TTC549 (cell line): Measurements from ENCODE around the gene HOXD9.

Source experiments
- FAIRE-seq: peaks from 2 replicates; lab custom pipeline; 2012; peaks lifted over from hg19 to GRCh38; lab: Jason Lieb, UNC

HOXD9 gene

GRCh38 chr2:176138526-176138922 lies 16.0 kb downstream of the HOXD9 start:
- FAIRE-seq, result no peak

GRCh38 chr2:176138923-176139660 lies 16.6 kb downstream of the HOXD9 start:
- no peak for FAIRE-seq

GRCh38 chr2:176139661-176140512 lies 17.4 kb downstream of the HOXD9 start:
- FAIRE-seq, result no peak

DNA sequence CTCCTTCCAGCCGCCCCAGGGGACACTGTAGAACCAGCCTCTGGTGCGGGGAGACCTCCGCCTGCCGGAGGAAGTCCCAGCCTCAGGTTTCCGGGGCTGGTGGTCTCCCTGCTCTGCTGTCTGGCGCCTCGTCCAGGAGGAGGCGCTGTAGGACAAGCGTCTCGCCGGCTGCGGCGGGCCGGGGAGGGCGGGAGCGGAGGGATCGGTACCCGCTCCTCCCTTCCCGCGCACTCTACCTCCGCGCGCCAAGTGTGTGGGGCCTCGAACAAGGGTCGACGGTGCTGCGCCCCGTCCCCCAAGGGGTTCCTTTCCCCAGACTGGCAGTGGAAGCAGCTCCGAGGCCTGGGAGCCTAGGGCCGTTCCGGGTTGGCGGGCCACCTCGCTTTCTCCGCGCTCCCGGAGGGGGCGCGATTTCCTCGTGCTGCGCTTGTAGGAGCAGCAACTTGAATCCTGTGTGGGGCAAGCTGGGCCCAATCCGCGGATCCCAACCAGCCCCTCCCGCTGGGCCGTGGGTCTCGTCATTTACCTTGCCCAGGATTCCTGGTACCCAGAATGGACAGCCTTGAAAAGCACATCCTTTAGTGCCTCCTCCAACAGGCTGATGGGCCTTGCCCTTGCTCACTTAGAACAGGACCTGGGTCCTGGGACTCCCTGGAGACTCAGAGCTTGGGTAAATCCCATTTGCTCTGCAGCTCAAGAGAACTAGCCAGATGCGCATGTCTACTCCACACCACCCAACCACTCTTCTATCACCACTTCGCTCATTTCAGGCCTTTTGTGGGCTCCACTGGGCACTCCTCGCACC lies 18.2 kb downstream of the HOXD9 start:
- no peak for FAIRE-seq

GRCh38 chr2:176142281-176142680 lies 19.8 kb downstream of the HOXD9 start:
- no peak for FAIRE-seq

DNA sequence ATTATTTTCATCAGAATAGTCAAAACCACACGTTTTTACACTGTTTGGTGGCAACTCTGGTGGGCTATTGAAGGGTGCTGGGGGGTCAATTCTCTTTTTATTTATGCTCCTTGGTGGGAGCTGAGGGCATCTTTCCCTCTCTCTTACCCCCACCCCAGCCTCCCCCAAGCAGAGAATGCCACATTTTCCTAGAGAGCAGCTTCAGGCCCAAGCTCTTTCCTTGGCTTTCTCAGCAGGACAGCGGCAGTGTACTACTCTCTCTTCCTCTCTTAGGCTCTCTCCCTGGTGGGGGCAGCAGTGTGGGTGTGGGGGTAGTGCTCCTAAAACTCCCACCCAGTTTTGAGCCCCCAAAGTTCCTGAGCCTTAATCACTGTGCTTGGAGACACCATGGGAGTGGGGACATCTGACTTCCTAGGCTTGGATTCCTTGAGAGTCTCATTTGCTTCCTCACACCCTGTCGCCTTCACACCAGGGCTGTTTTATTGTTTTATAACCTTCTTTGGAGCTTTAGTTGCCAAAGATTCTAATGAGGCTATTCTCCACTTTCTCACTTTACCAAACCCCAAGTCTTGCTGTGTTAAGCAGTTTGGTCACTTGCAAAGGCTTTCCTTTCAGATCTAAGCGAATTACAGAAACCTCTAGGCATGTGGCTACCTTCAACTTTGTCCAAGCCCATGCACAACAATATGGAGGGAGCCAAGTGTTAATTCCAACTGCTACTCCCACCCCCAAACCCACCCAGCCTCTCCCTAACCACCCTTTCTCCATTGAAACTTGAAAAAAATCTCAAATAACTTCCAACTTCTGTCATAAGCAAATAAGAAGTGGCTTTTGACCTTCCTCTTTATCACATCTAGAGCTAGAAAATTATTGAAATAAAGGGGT lies 22.8 kb downstream of the HOXD9 start:
- no peak for FAIRE-seq

GRCh38 chr2:176146101-176146500 lies 23.6 kb downstream of the HOXD9 start:
- FAIRE-seq, result no peak

GRCh38 chr2:176146645-176147044 lies 24.1 kb downstream of the HOXD9 start:
- FAIRE-seq, result no peak

DNA sequence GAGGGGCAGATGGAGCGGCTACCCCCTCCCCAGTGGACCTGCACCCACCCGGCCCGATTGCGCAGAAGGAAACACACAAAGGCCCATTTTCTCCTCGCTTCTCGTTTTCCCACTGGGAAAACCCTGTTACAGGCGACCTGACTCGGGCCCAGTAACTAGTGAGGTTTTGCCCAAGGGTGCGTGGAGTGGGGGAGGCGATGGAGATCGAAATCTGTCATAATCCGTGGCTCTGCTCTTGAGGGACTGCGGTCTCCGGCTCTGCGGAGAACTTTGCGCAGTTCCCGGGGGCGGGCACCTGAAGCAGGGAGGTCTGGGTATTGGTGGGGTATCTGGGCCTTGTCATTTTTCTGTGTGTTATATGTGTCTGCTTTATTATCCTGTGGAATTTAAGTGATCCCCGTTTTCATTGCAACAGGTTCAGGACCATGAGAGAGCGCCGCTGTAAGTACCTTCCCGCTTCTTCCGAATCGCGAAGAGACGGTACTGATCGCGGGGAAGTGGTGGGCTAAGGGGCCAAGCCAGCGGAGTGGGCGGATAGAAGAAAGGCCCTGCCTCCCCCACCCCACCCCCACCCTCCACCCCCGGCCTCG lies 24.8 kb downstream of the HOXD9 start:
- no peak for FAIRE-seq

DNA sequence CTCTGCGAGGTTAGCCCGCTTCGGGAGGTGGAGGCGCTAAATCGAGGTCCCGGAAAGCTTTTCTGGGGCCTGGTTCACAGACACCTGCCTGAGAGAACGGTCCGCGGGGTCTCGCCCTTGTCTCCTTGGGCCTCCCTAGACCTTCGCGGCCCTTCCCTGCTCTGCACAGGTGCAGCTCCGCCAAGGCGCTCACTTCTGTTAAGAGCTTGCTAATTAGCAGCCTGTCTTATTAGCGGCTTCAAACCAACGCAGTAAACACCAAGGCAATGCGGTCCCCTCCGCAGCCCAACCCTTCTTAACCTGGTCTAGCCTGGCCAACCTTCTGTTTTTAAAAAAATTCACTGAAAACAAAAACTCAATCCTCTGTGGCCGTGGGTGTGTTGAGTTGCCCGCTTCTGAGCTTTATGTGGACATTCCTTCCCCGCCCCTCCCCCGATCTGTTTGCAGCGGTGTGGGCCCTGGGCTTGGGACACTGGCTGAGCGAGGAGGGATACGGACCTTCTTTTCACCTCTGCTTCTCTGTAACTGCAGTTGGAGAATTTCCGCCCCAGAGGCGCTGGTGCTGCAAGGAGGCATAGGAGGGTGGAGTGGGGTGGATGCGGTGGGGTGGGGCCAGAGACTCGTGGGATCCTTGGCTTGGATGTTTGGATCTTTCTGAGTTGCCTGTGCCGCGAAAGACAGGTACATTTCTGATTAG lies 25.4 kb downstream of the HOXD9 start:
- no peak for FAIRE-seq

DNA sequence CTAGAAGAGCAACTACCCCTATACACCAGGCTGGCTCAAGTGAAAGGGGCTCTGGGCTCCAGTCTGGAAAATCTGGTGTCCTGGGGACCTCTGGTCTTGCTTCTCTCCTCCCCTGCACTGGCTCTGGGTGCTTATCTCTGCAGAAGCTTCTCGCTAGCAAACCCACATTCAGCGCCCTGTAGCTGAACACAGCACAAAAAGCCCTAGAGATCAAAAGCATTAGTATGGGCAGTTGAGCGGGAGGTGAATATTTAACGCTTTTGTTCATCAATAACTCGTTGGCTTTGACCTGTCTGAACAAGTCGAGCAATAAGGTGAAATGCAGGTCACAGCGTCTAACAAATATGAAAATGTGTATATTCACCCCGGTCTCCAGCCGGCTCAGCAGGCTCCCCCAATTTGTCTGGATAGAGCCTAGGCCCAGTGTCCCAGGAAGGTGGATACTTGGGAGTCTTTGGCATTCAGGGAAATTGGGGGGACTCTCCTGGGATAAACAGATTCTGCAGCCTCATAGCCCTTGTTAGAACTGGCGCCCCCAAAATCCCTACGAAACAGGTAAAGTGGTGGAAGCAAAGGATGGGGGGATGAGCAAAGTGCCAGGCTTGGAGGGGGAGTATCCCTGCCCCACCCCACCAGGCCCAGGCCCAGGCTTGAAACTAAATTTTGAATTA lies 26.4 kb downstream of the HOXD9 start:
- FAIRE-seq, result no peak

- no peak for FAIRE-seq
Measured at GRCh38 chr2:176149481-176149938, 27.0 kb downstream of the HOXD9 start.

- FAIRE-seq, result no peak
Measured at GRCh38 chr2:176149939-176150583, 27.5 kb downstream of the HOXD9 start.

- no peak for FAIRE-seq
Measured at GRCh38 chr2:176150584-176151441, 28.3 kb downstream of the HOXD9 start.

DNA sequence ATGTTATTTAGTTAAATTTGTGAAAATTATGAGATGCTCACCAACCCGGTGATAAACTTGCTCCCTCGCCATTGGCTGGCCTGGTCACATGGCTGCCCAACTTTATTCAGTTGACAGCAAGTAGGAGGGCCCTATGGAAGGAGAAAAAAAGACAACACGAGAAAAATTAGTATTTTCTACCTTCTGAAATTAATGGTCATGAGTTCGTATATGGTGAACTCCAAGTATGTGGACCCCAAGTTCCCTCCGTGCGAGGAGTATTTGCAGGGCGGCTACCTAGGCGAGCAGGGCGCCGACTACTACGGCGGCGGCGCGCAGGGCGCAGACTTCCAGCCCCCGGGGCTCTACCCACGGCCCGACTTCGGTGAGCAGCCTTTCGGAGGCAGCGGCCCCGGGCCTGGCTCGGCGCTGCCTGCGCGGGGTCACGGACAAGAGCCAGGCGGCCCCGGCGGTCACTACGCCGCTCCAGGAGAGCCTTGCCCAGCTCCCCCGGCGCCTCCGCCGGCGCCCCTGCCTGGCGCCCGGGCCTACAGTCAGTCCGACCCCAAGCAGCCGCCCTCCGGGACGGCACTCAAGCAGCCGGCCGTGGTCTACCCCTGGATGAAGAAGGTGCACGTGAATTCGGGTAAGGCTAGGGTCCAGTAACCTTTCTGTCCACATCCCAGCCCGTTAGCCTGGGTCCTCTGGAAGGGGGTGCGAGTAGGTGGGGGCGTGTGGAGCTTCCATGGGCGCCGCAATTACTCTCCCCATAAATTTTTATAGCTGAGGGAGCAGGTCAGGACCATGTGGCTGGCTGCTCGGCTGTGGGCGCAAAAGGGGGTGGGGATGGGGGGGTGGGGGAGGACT lies 29.1 kb downstream of the HOXD9 start, which contains the start of gene HOXD4:
Gene HOXD4 (plus strand): TSS at position 109 of the 846 bp plus-strand sequence. CDS start 84 bp downstream, at position 193.
- FAIRE-seq, result no peak

- no peak for FAIRE-seq
Measured at GRCh38 chr2:176152350-176153181, 30.0 kb downstream of the HOXD9 start.
